GM19468 (cell line): ENCODE measurements around the gene RBCK1.
"Not testable (repeated sequence)": the region's sequence is repeated elsewhere in the genome, so short reads cannot be mapped to it uniquely, and the experiment has no call there.

ENCODE experiments used
- ATAC-seq: cut with Tn5 transposase; IDR thresholded peaks from one replicate; pipeline ENCODE4 v1.9.1; 2021; ENCODE audit warnings: mild to moderate bottlenecking, moderate library complexity, moderate number of reproducible peaks; ENCODE audit not compliant: unreplicated experiment; ENCODE audit errors: extremely low read depth

Gene RBCK1

DNA sequence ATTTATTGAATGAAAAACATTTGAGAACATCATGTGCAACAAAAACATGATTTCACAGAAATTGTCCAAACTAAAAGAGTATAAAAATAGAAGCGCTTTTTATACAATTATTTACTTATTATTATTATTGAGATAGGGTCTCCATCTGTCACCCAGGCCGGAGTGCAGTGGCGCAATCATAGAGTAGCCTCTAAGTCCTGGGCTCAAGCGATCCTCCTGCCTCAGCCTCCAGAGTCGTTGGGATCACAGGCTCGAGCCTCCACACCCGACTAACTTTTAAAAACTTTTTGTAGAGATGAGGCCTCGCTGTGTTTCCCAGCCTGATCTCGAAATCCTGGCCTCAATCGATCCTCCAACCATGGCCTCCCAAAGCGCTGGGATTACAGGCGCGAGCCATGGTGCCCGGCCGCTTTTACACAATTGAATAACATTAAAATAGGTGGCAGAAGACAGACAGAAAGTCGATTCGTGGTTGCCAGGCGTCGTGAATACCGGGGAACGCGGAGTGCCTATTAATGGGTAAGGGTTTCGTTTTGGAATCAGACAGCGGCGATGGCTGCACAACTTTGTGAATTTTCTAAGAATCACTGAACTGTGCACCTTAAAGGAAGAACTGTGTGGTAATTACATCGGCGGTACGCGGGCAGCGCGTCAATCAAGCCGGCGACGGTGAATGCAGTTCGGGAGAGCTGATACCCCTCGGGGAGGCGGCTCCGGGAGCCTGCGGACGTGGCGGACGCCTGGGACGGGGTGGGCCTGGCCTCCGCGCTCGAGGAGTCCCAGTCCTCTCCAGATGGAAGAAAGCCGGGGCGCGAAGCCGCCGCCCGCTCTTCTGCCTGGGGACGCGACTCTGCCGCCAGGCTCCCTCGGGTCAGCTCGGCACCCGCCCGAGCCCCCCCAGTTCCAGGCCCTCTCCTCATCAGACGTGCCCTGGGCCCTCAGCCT is 53.4 kb downstream of the RBCK1 start:
- ATAC-seq, result no peak

DNA sequence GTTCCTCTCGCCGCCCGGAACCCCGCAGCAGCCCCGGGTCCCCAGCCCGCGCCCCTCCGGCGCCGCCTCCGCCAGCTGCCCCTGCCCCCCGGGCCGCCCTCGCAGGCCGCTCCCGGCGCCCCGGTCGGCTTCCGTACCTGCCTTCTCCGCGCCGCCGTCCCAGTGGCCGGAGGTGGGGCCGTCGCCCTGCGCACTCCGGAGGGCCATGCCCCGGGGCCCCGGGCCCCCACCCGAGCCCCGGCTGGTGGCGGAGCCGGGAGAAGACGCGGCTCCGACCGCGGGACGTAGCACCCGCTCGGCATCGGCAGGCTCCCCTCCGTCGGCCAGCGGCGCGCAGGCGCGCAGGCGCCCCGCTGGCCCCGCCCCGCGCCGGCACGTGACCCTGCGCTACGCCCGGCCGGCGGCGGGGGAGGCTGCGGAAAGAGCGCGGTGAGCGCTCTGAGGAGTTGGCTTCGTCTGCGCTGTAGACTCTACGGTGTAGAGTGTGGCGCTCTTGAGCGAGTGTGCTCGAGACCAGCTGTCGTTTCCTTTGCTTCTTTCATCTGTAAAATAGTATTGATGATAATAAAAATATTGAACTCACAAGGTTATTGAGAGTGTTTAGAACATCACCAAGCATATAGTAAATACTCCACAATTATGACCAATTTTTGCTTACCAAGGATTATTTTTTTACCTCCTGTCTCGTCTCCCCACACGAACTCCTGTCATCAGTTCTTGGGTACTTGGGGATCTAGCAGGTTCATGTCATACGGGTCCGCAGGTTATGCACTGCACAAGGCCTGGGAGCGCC is 54.3 kb downstream of the RBCK1 start, which contains the start of gene TBC1D20:
TSS of gene TBC1D20 (minus strand) at position 335 of the 793 bp plus-strand sequence. CDS start at position 207, 128 bp downstream.
- ATAC-seq, result peak; percentile 83

DNA sequence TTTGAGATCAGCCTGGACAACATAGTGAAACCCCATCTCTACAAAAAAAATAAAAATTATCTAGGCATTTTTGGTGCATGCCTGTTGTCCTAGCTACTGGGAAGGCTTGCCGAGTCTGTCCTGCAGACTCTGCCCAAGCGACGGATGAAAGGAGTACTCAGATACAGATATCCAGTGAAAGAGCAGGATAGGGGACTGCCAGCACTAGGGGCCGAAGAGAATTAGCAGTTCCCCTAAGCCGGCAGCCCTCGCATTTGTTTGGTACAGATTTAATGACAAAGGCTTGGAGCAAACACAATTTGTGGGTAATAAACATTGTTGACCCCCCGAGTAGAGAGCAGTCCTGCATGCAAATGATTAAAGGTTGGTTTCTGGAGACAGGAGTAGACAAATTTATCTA is 59.7 kb downstream of the RBCK1 start:
- no peak for ATAC-seq

DNA sequence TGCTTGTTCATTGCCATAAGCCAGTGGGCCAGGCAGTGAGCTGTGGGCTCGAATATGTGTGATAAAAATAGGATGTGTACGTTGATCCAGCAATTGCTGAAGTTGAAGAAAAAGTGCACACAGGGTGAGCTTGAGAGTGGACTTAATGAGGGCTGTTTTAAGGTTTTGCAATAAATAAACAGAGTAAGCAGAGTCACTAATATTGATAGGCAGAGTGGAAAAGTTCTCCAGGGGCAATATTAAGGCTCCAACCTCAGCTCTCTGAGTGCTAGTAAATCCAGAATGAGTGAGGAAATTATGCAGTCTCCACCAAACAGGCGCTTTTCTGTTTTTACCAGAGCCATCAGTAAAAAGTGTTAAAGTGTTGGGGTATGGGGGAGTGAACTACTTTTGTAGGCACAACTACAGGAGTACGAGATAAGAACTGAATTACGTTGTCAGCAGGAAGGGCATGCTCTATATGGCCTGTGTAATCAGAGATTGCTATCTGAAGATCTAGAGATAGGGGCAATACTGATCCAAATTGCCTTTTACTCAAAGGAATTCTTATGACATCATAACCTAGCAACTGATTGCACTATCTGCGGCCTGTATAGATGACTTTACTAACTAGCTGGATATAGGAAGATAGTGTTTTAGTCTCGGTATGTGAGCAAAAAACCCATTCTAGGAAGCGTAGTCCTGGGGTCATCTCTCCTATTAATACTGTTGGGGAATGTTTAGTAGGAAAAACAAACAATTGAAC is 61.8 kb downstream of the RBCK1 start:
- ATAC-seq, result no peak

DNA sequence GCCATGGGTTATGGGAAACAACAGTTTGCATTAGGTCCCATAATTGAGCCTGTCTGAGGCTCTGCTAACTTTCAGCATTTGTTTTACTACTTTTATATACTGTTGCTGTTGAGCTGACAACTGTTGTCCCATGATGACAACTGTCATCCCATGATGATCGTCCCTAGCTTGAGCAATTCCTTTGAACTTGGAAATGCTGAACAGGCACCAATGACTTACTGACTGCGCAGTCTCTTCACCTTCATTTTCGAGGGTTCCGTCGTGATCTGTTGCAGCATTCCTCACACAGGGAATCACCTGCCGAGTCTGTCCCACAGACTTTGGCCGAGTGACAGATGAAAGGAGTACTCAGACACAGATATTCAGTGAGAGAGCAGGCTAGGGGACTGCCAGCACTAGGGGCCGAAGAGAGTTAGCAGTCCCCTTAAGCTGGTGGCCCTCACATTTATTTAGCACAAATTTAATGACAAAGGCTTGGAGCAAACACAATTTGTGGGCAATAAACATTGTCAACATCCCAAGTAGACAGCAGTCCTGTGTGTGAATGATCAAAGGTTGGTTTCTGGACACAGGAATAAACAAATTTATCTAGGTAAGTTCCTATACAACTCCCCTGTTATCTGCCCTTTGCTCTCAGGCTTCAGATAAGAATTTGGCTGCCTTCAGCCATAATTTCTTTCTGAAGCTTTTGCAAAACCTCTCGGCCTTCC is 64.2 kb downstream of the RBCK1 start:
- no peak for ATAC-seq

DNA sequence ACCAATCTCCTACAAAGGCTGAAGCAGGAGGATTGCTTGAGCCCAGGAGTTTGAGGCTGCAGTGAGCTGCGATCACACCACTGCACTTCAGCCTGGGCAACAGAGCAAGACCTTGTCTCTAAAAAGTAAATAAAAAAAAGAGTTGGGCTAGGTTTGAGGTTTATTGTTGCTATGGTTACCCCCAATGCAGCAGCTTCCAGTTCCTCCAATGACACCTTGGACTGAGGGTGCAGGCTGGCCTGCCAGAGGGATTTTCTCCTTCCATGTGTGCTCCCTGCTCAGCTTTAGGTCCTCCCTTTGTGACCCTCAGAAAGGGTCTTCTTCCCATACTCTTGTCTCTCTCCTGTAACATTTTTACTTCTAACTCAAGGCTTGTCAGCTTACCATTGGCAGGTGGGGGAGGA is 64.8 kb downstream of the RBCK1 start:
- ATAC-seq, result no peak

DNA sequence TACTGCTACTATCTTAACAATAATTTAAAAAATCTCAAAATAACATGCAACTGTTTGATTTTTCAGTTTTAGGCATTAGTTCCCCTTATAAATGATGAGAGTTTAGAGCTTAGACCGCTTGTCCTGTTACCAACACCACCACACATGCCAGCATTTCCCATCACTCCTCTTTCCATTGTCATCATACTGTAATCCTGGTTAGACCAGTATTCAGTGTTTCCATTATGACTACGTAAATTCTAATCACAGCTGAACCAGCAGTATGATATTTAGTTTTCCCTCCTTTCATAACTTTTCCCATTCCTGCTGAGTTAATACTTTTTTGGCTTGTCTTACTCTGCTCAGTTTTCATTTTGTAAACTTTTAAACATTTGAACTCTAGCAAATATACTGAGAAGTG is 66.5 kb downstream of the RBCK1 start:
- ATAC-seq, result no peak

DNA sequence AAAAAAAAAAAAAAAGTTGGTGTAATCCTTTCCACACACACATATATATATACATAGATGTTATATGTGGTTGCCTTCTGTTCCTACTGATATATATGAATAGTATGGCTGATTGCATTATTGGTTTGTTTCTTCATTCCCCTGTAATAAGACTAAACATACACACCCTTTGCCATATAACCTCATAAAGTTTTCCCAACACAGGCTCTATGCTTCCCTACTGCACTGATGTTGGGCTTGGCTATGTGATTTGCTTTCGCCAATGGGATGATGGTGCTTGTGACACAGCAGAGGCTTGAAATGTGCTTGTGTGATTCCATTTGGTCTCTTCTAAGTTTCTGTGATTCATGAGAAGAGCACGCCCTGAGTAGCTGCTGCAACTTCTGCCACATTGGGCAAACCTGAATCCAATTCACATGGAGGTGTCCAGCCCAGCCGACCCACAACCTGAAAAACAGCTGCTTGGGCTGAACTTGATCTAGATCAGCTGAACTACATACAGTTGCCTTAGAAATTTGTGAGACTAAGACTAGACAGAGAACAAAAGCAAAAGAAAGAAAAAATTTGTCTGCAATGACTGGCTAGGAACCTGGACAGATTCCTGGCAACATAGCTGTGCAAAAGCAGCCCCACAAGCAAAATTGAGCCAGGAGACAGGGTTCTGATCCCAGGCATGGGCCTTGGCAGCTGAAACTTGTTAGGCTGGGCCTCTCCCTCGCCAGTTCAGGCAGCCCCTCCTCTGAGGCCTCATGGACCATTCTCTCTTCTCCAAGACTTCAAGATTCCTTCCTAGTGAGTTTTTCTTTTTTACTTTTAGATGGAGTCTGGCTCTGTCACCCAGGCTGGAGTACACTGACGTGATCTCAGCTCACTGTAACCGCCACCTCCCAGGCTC is 67.6 kb downstream of the RBCK1 start:
- no peak for ATAC-seq

DNA sequence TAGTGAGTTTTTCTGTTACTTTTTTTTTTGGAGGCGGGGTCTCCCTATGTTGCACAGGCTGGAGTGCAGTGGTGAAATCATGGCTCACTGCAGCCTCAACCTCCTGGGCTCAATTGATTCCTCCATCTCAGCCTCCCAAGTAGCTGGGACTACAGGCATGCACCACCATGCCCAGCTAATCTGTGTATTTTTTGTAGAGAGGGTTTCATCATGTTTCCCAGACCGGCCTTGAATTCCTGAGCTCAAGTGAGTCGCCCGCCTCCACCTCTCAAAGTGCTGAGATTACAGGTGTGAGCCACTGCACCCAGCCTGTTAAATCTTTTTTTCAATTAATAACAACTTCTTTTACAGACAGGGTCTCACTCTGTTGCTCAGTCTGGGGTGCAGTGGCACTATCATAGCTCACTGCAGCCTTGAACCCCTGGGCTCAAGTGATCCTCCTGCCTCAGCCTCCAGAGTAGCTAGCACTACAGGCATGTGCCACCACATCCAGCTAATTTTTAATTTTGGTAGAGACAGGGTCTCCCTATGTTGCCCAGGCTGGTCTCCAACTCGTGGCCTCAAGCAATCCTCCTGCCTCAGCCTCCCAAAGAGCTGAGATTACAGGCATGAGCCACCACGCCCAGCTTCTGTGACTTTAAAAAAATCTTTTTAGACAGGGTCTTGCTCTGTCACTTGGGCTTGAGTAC is 68.6 kb downstream of the RBCK1 start:
- not testable (repeated sequence) for ATAC-seq

DNA sequence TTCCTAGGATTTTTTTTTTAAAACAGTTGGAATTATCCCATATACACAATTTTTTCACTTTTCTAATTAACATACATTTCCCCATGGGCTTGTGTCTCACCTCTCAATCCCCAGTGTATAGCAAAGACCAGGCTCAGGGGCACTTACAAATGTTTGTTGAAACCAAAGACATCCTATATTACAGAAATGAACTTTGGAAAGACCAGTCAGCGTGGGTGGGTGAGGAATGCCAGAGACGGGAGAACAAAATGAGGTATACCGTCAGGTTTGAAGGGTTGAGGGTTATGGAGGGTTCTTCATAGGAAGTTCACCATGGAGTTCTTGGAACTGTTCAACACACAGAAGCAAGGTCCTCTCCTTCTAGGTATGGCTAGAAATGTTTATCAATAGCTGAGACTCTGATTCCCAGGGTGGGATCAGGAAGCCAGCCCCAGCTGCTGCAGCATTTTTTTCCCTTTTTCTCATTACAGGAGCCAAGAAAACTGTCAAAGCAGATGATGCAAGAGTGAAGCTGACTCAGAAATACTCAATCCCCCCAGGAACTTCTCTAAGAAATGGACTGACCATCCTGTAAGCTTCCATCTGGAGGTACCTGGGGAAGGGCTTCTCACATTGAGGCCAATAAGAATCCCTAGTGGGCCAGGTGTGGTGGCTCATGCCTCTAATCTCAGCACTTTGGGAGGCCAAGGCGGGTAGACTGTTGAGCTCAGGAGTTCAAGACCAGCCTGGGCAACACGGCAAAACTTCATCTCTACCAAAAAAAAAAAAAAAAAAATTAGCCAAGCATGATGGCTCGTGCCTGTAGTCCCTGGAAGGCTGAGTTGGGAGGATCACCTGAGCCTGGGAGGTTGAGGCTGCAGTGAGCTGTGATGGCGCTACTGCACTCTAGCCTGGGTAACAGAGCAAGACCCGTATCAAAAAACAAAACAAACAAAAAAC is 70.2 kb downstream of the RBCK1 start:
- ATAC-seq, result no peak

DNA sequence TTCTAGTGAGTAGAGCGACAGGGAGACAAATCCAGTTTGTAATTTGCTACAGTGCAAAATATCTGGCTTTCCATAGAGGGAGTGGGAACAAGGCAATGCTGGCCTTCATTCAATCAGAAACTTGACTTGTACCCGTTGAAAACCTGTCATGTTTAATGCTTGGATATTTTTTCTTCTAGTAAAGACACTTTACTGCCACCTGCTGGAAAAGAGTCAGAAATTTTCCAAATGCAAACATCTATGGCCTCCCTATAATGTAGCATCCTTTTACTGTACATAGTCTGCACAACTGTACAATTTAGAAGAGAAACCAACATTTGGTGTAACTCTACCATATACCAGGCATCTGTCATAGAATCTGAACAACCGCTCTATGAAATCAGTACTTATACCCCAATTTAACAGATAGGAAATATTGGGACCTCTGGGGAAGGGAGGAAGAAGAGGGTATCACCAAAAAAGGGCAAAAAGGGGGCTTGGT is 70.9 kb downstream of the RBCK1 start:
- no peak for ATAC-seq

DNA sequence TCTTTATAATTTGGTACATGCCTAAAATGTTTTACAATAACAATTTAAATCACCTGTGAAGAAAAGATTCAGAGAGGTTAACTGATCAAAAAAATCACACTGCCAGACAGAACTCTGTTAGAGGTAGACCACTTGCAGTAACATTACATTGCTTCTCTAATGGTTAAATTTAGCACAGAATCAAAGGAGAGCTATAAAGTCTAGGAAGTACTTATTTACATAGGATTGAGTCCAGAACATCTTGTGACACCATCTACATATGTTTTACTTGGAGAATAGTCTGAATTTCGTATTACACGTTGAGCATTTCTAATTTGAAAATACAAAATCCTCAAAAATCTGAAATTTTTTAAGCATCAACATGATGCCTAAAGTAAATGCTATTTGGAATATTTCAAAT is 71.4 kb downstream of the RBCK1 start:
- ATAC-seq, result no peak

DNA sequence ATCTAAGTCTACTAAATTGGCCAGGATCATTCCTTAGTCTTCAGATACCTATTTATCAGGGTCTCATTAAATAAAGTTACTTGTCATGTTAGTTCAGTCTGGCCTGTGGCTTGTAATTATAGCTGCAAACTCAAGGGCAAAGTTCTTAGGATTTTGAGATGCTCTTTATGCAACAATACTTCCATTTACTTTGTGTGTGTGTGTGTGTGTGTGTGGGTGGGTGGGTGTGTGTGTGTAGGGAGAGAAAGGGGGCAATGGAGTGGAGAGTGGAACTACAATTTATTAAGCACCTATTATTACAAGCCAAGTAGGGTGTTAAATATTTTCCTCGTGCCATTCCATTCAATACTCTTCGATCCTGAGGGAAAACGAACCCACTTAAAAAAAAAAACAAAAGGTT is 71.9 kb downstream of the RBCK1 start:
- no peak for ATAC-seq

DNA sequence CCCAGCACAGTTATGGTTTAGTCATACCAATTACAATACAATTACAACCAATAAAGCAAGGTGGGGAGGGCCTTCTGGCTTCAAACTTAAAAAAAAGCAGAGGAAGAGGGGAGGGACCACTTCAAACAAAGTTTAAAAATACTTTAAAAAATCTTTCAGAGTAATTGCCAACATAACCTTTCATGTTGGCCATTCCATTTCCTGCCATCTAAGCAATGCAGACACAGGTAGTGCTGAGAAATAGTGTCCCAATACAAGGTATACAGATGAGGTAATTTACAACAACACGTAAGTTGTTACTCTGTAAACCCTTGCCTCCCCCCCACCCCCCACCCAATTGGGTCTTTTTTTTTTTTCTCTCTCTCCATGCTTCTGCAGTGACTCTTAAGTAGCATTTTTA is 73.1 kb downstream of the RBCK1 start:
- ATAC-seq, result no peak
